ENCODE results near the gene H2BK1.

The H2BK1 gene

DNA sequence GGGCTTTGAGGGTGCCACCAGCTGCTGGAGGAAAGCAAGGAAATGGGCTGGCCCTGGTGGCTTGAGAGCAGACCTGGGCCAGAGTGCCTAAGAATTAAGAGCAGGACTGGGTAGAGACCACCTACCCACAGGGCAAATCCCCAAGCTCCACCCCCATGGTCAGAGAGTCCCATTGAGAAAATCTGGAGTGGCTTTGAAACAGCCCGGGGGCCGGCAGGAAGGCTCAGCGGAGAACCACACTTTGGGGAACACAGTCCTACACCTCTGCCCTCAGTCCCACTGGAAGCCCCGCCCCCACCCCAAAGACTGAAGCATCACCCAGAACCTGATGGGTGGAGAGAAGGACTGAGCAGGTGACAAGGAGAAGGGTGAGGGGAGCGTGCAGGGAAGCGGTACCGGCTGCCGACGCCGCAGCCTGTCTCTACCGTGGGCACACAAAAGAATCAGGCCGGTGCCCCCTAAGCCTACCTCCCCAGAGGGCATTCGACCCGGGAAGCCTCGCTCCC, 34.6 kb upstream of the H2BK1 start:
- Histone ChIP-seq H3K4me1 (ENCODE audit: low read length) (peaks cover 15% of the 10 kb centered on the region), H3K27me3 (replicated peaks; ENCODE audit: insufficient read depth, low read length) (peaks cover 56% of the 10 kb centered on the region), H3K4me2 (ENCODE audit: low read depth, low read length) (peak overlapping the region; percentile 82), H3K9me3 (replicated peaks; ENCODE audit: insufficient read depth, low read length) (no peaks in the 10 kb centered on the region), H3K9me2 (replicated peaks; ENCODE audit: insufficient read depth, low read length) (no peaks in the 10 kb centered on the region), H3F3A (ENCODE audit: insufficient read depth, low read length) (0 out of 2 replicates have a peak, but pooled peaks cover 9% of the 10 kb centered on the region), H4K20me1 (ENCODE audit: insufficient read depth, low read length) (peaks cover 5% of the 10 kb centered on the region; the same call in 1 of the 2 replicates), H3K27ac (ENCODE audit: low read length) (no peak overlapping the region), H2AFZ (ENCODE audit: low read length) (0 out of 2 replicates have a peak overlapping the region, but pooled peaks have one; percentile 37), H3K4me3 (ENCODE audit: low read length) (peak overlapping the region; percentile 50), H3K79me2 (ENCODE audit: low read length) (no peaks in the 10 kb centered on the region), H3K36me3 (replicated peaks; ENCODE audit: insufficient read depth, low read length) (no peaks in the 10 kb centered on the region), H3K9ac (ENCODE audit: low read length) (no peak overlapping the region)
- peak; percentile 91 for TF ChIP-seq EZH2 (optimal IDR thresholded peaks at IDR 0.05; ENCODE audit: low read depth, low read length)
- TF ChIP-seq EZH2phosphoT487 (IDR thresholded peaks at IDR 0.05; ENCODE audit: low read length), result 0 out of 2 replicates have a peak, but pooled peaks have one; percentile 60
- TF ChIP-seq, protein P1, sequence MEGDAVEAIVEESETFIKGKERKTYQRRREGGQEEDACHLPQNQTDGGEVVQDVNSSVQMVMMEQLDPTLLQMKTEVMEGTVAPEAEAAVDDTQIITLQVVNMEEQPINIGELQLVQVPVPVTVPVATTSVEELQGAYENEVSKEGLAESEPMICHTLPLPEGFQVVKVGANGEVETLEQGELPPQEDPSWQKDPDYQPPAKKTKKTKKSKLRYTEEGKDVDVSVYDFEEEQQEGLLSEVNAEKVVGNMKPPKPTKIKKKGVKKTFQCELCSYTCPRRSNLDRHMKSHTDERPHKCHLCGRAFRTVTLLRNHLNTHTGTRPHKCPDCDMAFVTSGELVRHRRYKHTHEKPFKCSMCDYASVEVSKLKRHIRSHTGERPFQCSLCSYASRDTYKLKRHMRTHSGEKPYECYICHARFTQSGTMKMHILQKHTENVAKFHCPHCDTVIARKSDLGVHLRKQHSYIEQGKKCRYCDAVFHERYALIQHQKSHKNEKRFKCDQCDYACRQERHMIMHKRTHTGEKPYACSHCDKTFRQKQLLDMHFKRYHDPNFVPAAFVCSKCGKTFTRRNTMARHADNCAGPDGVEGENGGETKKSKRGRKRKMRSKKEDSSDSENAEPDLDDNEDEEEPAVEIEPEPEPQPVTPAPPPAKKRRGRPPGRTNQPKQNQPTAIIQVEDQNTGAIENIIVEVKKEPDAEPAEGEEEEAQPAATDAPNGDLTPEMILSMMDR (IDR thresholded peaks at IDR 0.05; ENCODE audit: low read length), result no peak
- no peak for DNase-seq

- Histone ChIP-seq H3K4me2 (ENCODE audit: low read depth, low read length) (peak overlapping the region; percentile 82), H3K27ac (ENCODE audit: low read length) (no peak overlapping the region), H3K79me2 (ENCODE audit: low read length) (no peaks in the 10 kb centered on the region), H3K9me2 (replicated peaks; ENCODE audit: insufficient read depth, low read length) (no peaks in the 10 kb centered on the region), H3K4me3 (ENCODE audit: low read length) (peak overlapping the region; percentile 50; the same call in 1 of the 2 replicates), H3K27me3 (replicated peaks; ENCODE audit: insufficient read depth, low read length) (peaks cover 50% of the 10 kb centered on the region), H3K9ac (ENCODE audit: low read length) (no peak overlapping the region), H3F3A (ENCODE audit: insufficient read depth, low read length) (0 out of 2 replicates have a peak, but pooled peaks cover 9% of the 10 kb centered on the region), H3K9me3 (replicated peaks; ENCODE audit: insufficient read depth, low read length) (no peaks in the 10 kb centered on the region), H3K36me3 (replicated peaks; ENCODE audit: insufficient read depth, low read length) (no peaks in the 10 kb centered on the region), H4K20me1 (ENCODE audit: insufficient read depth, low read length) (peaks cover 5% of the 10 kb centered on the region; the same call in 1 of the 2 replicates), H3K4me1 (ENCODE audit: low read length) (peaks cover 15% of the 10 kb centered on the region), H2AFZ (ENCODE audit: low read length) (no peak overlapping the region)
- DNase-seq, result peak; percentile 61
- TF ChIP-seq, protein P1 (IDR thresholded peaks at IDR 0.05; ENCODE audit: low read length), result peak; percentile 99
- no peak for TF ChIP-seq EZH2phosphoT487 (IDR thresholded peaks at IDR 0.05; ENCODE audit: low read length)
- no peak for TF ChIP-seq EZH2 (optimal IDR thresholded peaks at IDR 0.05; ENCODE audit: low read depth, low read length)
Observed at GRCh38 chr7:151244196-151244840, 34.0 kb upstream of the H2BK1 start.

GRCh38 chr7:151243408-151244195, 33.3 kb upstream of the H2BK1 start:
- Histone ChIP-seq H3K9me2 (replicated peaks; ENCODE audit: insufficient read depth, low read length) (no peaks in the 10 kb centered on the region), H3K36me3 (replicated peaks; ENCODE audit: insufficient read depth, low read length) (no peaks in the 10 kb centered on the region), H3K27me3 (replicated peaks; ENCODE audit: insufficient read depth, low read length) (peaks cover 47% of the 10 kb centered on the region), H3K79me2 (ENCODE audit: low read length) (no peaks in the 10 kb centered on the region), H3K4me2 (ENCODE audit: low read depth, low read length) (peak overlapping the region; percentile 82; the same call in 1 of the 2 replicates), H3K4me1 (ENCODE audit: low read length) (peaks cover 15% of the 10 kb centered on the region), H3K27ac (ENCODE audit: low read length) (no peak overlapping the region), H2AFZ (ENCODE audit: low read length) (no peak overlapping the region), H4K20me1 (ENCODE audit: insufficient read depth, low read length) (peaks cover 5% of the 10 kb centered on the region; the same call in 1 of the 2 replicates), H3K4me3 (ENCODE audit: low read length) (peak overlapping the region; percentile 40), H3K9ac (ENCODE audit: low read length) (no peak overlapping the region), H3K9me3 (replicated peaks; ENCODE audit: insufficient read depth, low read length) (no peaks in the 10 kb centered on the region), H3F3A (ENCODE audit: insufficient read depth, low read length) (0 out of 2 replicates have a peak, but pooled peaks cover 9% of the 10 kb centered on the region)
- DNase-seq, result peak; percentile 75
- TF ChIP-seq, protein P1 (IDR thresholded peaks at IDR 0.05; ENCODE audit: low read length), result no peak
- TF ChIP-seq EZH2phosphoT487 (IDR thresholded peaks at IDR 0.05; ENCODE audit: low read length) (no peak), EZH2 (optimal IDR thresholded peaks at IDR 0.05; ENCODE audit: low read depth, low read length) (no peak)

All from MM.1S (cell line).